OCI-LY7 (cell line): Measurements from ENCODE around the gene FCHO2. TPM values are rescaled to one million over a fixed set of nuclear protein-coding genes. Genes with fewer than 3 reads are reported as not detected.

Experiments used
- BruUV-seq: library from RNA; stranded (reverse); fragments of 400-500 nt; replicated peaks from 2 replicates; lab custom pipeline; 2021; lab: Mats Ljungman, UMichigan
- CTCF ChIA-PET: fragments of 300-600 bp; sonication (Branson Sonifier 250); formaldehyde crosslinking; loops from one replicate; lab custom pipeline; 2022; ENCODE audit warnings: antibody characterized with exemption; ENCODE audit not compliant: unreplicated experiment; lab: Charles Lee
- POLR2A ChIA-PET: fragments of 300-600 bp; sonication (Branson Sonifier 250); formaldehyde crosslinking; loops from one replicate; lab custom pipeline; 2022; ENCODE audit warnings: antibody characterized with exemption; lab: Charles Lee
- DNase-seq: peaks from one replicate; pipeline ENCODE4 v3.0.0-alpha.2; 2015; ENCODE audit warnings: low spot score
- H2AFZ ChIP-seq: fragments of 200-600 bp; sonication (generic), shearing (Covaris generic); 2 replicates; pipeline ENCODE4 v1.6.1; 2014; ENCODE audit warnings: mild to moderate bottlenecking, antibody characterized with exemption, low read length, moderate library complexity
- H3K27ac ChIP-seq: fragments of 200-600 bp; sonication (generic); 2 replicates; pipeline ENCODE4 v1.5.1; 2014; ENCODE audit warnings: mixed run types, low read depth, mild to moderate bottlenecking, moderate library complexity, low read length, inconsistent platforms; ENCODE audit not compliant: poor library complexity, severe bottlenecking
- H3K36me3 ChIP-seq: fragments of 200-600 bp; sonication (generic); 2 replicates; pipeline ENCODE4 v1.6.1; 2014; ENCODE audit warnings: mild to moderate bottlenecking, antibody characterized with exemption, low read length, moderate library complexity, mixed read lengths; ENCODE audit not compliant: insufficient read depth
- H3K4me1 ChIP-seq: fragments of 200-600 bp; sonication (generic); 2 replicates; pipeline ENCODE4 v1.5.1; 2014; ENCODE audit warnings: mild to moderate bottlenecking, low read length; ENCODE audit not compliant: insufficient read depth, poor library complexity, severe bottlenecking
- H3K4me2 ChIP-seq: fragments of 200-600 bp; sonication (generic); 2 replicates; pipeline ENCODE4 v1.6.1; 2014; ENCODE audit warnings: mild to moderate bottlenecking, low read length
- H3K4me3 ChIP-seq: fragments of 200-600 bp; sonication (generic); 2 replicates; pipeline ENCODE4 v1.5.1; 2014; ENCODE audit warnings: mild to moderate bottlenecking, low read depth, low read length; ENCODE audit not compliant: poor library complexity, severe bottlenecking
- H3K79me2 ChIP-seq: fragments of 200-600 bp; sonication (generic); 2 replicates; pipeline ENCODE4 v1.6.1; 2016; ENCODE audit warnings: low read depth, mild to moderate bottlenecking, low read length, moderate library complexity, mixed read lengths; ENCODE audit not compliant: insufficient read depth
- H3K9me2 ChIP-seq: fragments of 200-600 bp; sonication (generic); 2 replicates; pipeline ENCODE4 v1.6.1; 2016; ENCODE audit warnings: mild to moderate bottlenecking, low read length, mixed read lengths; ENCODE audit not compliant: insufficient read depth
- H3K9me3 ChIP-seq: fragments of 200-600 bp; sonication (generic); 2 replicates; pipeline ENCODE4 v1.6.1; 2014; ENCODE audit warnings: mild to moderate bottlenecking, mixed run types, low read length, mixed read lengths
- H4K20me1 ChIP-seq: fragments of 200-600 bp; sonication (generic); 2 replicates; pipeline ENCODE4 v1.6.1; 2014; ENCODE audit warnings: mild to moderate bottlenecking, antibody characterized with exemption, low read length, moderate library complexity, mixed read lengths; ENCODE audit not compliant: insufficient read depth
- CTCF ChIP-seq: fragments of 200-600 bp; sonication (generic); conservative IDR thresholded peaks from 2 replicates; pipeline ENCODE4 v1.5.1; 2014; ENCODE audit warnings: mild to moderate bottlenecking, antibody characterized with exemption, low read length, moderate library complexity, mixed read lengths
- EZH2phosphoT487 ChIP-seq: fragments of 200-600 bp; sonication (generic); IDR thresholded peaks from 2 replicates; pipeline ENCODE4 v1.6.1; 2018; ENCODE audit warnings: low read depth, borderline replicate concordance, mild to moderate bottlenecking, mixed run types, antibody characterized with exemption, low read length, moderate library complexity, mixed read lengths
- intact Hi-C: fragments of 100-400 bp; cut with micrococcal nuclease; formaldehyde crosslinking; loops from one replicate; pipeline ENCODE4 v1.10.0; 2022; ENCODE audit not compliant: unreplicated experiment
- total RNA-seq, 2 experiments: library from RNA; depleted of rRNA in 1 of 2; stranded (reverse); fragments of >200 nt in 1 of 2; shearing (Covaris generic) in 1 of 2; gene quantifications; 2 replicates each; pipeline ENCODE4 v1.2.3, GENCODE V29; 2014 to 2022

The FCHO2 gene
- total RNA-seq, 2 experiments from 2014 or later = 7.2 to 7.8 TPM

GRCh38 chr5:73104326-73104725 is 148.5 kb downstream of the FCHO2 start:
- TF ChIP-seq EZH2phosphoT487 = no peak
- TF ChIP-seq CTCF = no peak
- CTCF ChIA-PET = no interaction called here

GRCh38 chr5:73106335-73106734 is 150.5 kb downstream of the FCHO2 start:
- DNase-seq = no peak
- no TSS peak for BruUV-seq
- H3K36me3 ChIP-seq = no peaks in the 10 kb centered on the region
- no peaks in the 10 kb centered on the region for H4K20me1 ChIP-seq
- no peaks in the 10 kb centered on the region for H3K79me2 ChIP-seq
- H3K4me1 ChIP-seq = no peaks in the 10 kb centered on the region
- H3K4me2 ChIP-seq = no peak overlapping the region
- ChIA-PET POLR2A (interaction anchor here (0.6 kb wide), 1 partner anchor 442 kb away, joined by 4 read pairs; no protein-coding TSS in a partner anchor), CTCF (no interaction called here)
- no peak overlapping the region for H3K4me3 ChIP-seq
- H3K9me3 ChIP-seq = 0 out of 2 replicates have a peak, but pooled peaks cover 5% of the 10 kb centered on the region
- no peak overlapping the region for H2AFZ ChIP-seq
- TF ChIP-seq CTCF (no peak), EZH2phosphoT487 (no peak)
- H3K9me2 ChIP-seq = no peaks in the 10 kb centered on the region
- intact Hi-C loops = no loop called here
- H3K27ac ChIP-seq = no peak overlapping the region

More at GRCh38 chr5:73104326-73104725, 148.5 kb downstream of the FCHO2 start:
- Histone ChIP-seq H3K36me3 (no peaks in the 10 kb centered on the region), H2AFZ (no peak overlapping the region), H3K4me2 (no peak overlapping the region), H3K4me1 (no peaks in the 10 kb centered on the region), H3K4me3 (no peak overlapping the region), H3K27ac (no peak overlapping the region), H3K9me2 (no peaks in the 10 kb centered on the region), H3K79me2 (no peaks in the 10 kb centered on the region), H3K9me3 (0 out of 2 replicates have a peak, but pooled peaks cover 5% of the 10 kb centered on the region), H4K20me1 (no peaks in the 10 kb centered on the region)
- BruUV-seq = no TSS peak
- intact Hi-C loops = no loop called here
- POLR2A ChIA-PET = interaction anchor here (0.6 to 1.1 kb wide), 2 partner anchors 10 to 547 kb away, joined by 3 read pairs; no protein-coding TSS in a partner anchor
- no peak for DNase-seq

DNA sequence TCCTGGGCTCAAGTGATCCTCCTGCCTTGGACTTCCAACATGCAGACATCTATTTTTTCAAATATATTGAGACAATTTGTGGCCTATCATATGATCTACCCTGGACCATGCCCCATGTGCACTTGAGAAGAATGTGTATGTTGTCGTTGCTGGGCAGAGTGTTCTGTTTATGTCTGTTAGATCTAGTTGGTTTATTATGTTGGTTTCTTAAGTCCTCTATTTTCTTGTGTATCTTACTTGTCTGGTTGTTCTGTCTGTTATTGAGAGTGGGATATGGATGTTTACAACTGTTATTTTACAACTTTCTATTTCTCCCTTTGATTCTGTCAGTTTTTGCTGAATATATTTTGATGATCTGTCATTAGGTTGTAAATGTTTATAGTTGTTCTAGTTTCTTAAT is 154.3 kb downstream of the FCHO2 start:
- Histone ChIP-seq H3K4me2 (no peak overlapping the region), H3K36me3 (no peaks in the 10 kb centered on the region), H3K79me2 (no peaks in the 10 kb centered on the region), H3K27ac (no peak overlapping the region), H3K4me1 (no peaks in the 10 kb centered on the region), H4K20me1 (no peaks in the 10 kb centered on the region), H3K4me3 (no peak overlapping the region), H2AFZ (no peak overlapping the region), H3K9me2 (no peaks in the 10 kb centered on the region), H3K9me3 (0 out of 2 replicates have a peak, but pooled peaks cover 5% of the 10 kb centered on the region)
- TF ChIP-seq CTCF (no peak), EZH2phosphoT487 (no peak)
- no peak for DNase-seq
- intact Hi-C loops = no loop called here
- BruUV-seq = no TSS peak
- ChIA-PET CTCF (no interaction called here), POLR2A (interaction anchor here (0.5 kb wide), 1 partner anchor 290 kb away, joined by 3 read pairs; no protein-coding TSS in a partner anchor)
